Ascending aorta (tissue), 2 donors: ENCODE results near the gene SNAP29. TPM values are rescaled to one million over a fixed set of nuclear protein-coding genes. Genes with fewer than 3 reads are reported as not detected.
"Not testable (repeated sequence)": the region's sequence is repeated elsewhere in the genome, so short reads cannot be mapped to it uniquely, and the experiment has no call there.

Source experiments
- DNase-seq, 2 donors: peaks; one replicate each; pipeline ENCODE4 v3.0.0-alpha.2; 2019; ENCODE audit warnings: low spot score in 2 of 2
- H3K27ac ChIP-seq, 2 donors: fragments of 200-600 bp; sonication (generic); one replicate each; pipeline ENCODE4 v1.5.1; 2016 to 2017; ENCODE audit warnings: mild to moderate bottlenecking in 1 of 2
- H3K27me3 ChIP-seq: fragments of 200-600 bp; sonication (generic); one replicate; pipeline ENCODE4 v1.5.1; 2017
- H3K36me3 ChIP-seq, 2 donors: fragments of 200-600 bp; sonication (generic); one replicate each; pipeline ENCODE4 v1.5.1; 2016
- H3K4me1 ChIP-seq, 2 donors: fragments of 200-600 bp; sonication (generic); one replicate each; pipeline ENCODE4 v1.5.1; 2016 to 2017; ENCODE audit warnings: mild to moderate bottlenecking in 1 of 2
- H3K4me3 ChIP-seq, 2 donors: fragments of 200-600 bp; sonication (generic); one replicate each; pipeline ENCODE4 v1.5.1; 2016 to 2017; ENCODE audit warnings: mild to moderate bottlenecking in 1 of 2
- H3K9me3 ChIP-seq, 2 donors: fragments of 200-600 bp; sonication (generic); one replicate each; pipeline ENCODE4 v1.5.1; 2016
- CTCF ChIP-seq, 3 experiments: fragments of 200-600 bp in 2 of 3; fragments of 450-650 bp in 1 of 3; sonication (generic) in 2 of 3; IDR thresholded peaks; one replicate each; pipeline ENCODE4 v1.5.1; 2016 to 2019; ENCODE audit warnings: antibody characterized with exemption in 3 of 3, mild to moderate bottlenecking in 1 of 3, moderate library complexity in 1 of 3
- intact Hi-C: fragments of 100-400 bp; cut with DNase I; formaldehyde crosslinking; loops from one replicate; pipeline ENCODE4 v1.15.1; 2023
- total RNA-seq: library from RNA; depleted of rRNA; stranded (reverse); fragments of >200 nt; gene quantifications from one replicate; pipeline ENCODE4 v1.1.0, GENCODE V29; 2016

The SNAP29 gene
- total RNA-seq, 1 donor from 2014 or later = 24.6 TPM

GRCh38 chr22:20930004-20930403, 71.2 kb downstream of the SNAP29 start:
- TF ChIP-seq CTCF (IDR thresholded peaks at IDR 0.05) = no peak
- peaks cover 0 to 5% of the 10 kb centered on the region in 2 donors for H3K4me1 ChIP-seq
- no peaks in the 10 kb centered on the region for H3K9me3 ChIP-seq
- intact Hi-C loops = no loop called here
- H3K36me3 ChIP-seq = peaks cover 6 to 12% of the 10 kb centered on the region in 2 donors
- H3K4me3 ChIP-seq = no peak overlapping the region
- no peak for DNase-seq
- H3K27me3 ChIP-seq = no peaks in the 10 kb centered on the region
- H3K27ac ChIP-seq = no peak overlapping the region

- H3K27ac ChIP-seq, H3K27me3 ChIP-seq, intact Hi-C loops, H3K4me1 ChIP-seq, H3K9me3 ChIP-seq, H3K4me3 ChIP-seq, DNase-seq: not testable (repeated sequence)
- peaks cover 6 to 16% of the 10 kb centered on the region in 2 donors for H3K36me3 ChIP-seq
Measured at GRCh38 chr22:20930435-20930834, 71.6 kb downstream of the SNAP29 start.

- Histone ChIP-seq H3K4me1 (peaks cover 0 to 7% of the 10 kb centered on the region in 2 donors), H3K36me3 (peaks cover 11 to 23% of the 10 kb centered on the region in 2 donors), H3K27me3 (no peaks in the 10 kb centered on the region), H3K27ac (no peak overlapping the region), H3K4me3 (no peak overlapping the region), H3K9me3 (no peaks in the 10 kb centered on the region)
- DNase-seq = no peak
- intact Hi-C loops = no loop called here
- no peak for TF ChIP-seq CTCF (IDR thresholded peaks at IDR 0.05)
Measured at GRCh38 chr22:20931126-20931654, 72.4 kb downstream of the SNAP29 start.

- Histone ChIP-seq H3K27me3 (no peaks in the 10 kb centered on the region), H3K36me3 (peaks cover 18 to 35% of the 10 kb centered on the region in 2 donors), H3K4me1 (peaks cover 5 to 13% of the 10 kb centered on the region in 2 donors), H3K4me3 (no peak overlapping the region), H3K9me3 (no peaks in the 10 kb centered on the region), H3K27ac (no peak overlapping the region)
- no peak for DNase-seq
- intact Hi-C loops = no loop called here
- no peak for TF ChIP-seq CTCF (IDR thresholded peaks at IDR 0.05)
Measured at GRCh38 chr22:20933910-20934309, 75.1 kb downstream of the SNAP29 start.

GRCh38 chr22:20935049-20935448, 76.2 kb downstream of the SNAP29 start:
- H3K27ac ChIP-seq, H3K27me3 ChIP-seq, DNase-seq, H3K4me3 ChIP-seq, H3K9me3 ChIP-seq, intact Hi-C loops: not testable (repeated sequence)
- Histone ChIP-seq H3K4me1 (peaks cover 5 to 17% of the 10 kb centered on the region in 2 donors), H3K36me3 (peaks cover 18 to 35% of the 10 kb centered on the region in 2 donors)

GRCh38 chr22:20935780-20936539, 77.2 kb downstream of the SNAP29 start:
- intact Hi-C loops, H3K27ac ChIP-seq, H3K4me3 ChIP-seq, H3K27me3 ChIP-seq, DNase-seq, H3K9me3 ChIP-seq: not testable (repeated sequence)
- peaks cover 18 to 35% of the 10 kb centered on the region in 2 donors for H3K36me3 ChIP-seq
- H3K4me1 ChIP-seq = peaks cover 5 to 18% of the 10 kb centered on the region in 2 donors

- TF ChIP-seq CTCF (IDR thresholded peaks at IDR 0.05) = no peak
- DNase-seq = no peak
- peaks cover 5 to 18% of the 10 kb centered on the region in 2 donors for H3K4me1 ChIP-seq
- no peak overlapping the region for H3K4me3 ChIP-seq
- H3K27ac ChIP-seq = no peak overlapping the region
- intact Hi-C loops = no loop called here
- no peaks in the 10 kb centered on the region for H3K27me3 ChIP-seq
- H3K9me3 ChIP-seq = no peaks in the 10 kb centered on the region
- H3K36me3 ChIP-seq = peaks cover 18 to 35% of the 10 kb centered on the region in 2 donors
Measured at GRCh38 chr22:20937031-20937793, 78.4 kb downstream of the SNAP29 start.
